SK-N-SH (cell line): ENCODE measurements around the gene DCLK1.

ENCODE experiments used
- EP300 ChIP-seq, 2 experiments: IDR thresholded peaks; 2 replicates each; pipeline versions ENCODE4 v1.4.0 to v1.6.1; 2012; ENCODE audit warnings: borderline replicate concordance in 1 of 2, low read depth in 1 of 2, low read length in 1 of 2
- FOSL2 ChIP-seq: IDR thresholded peaks from 2 replicates; pipeline ENCODE4 v1.4.0; 2012; ENCODE audit warnings: low read depth, mild to moderate bottlenecking, moderate library complexity, borderline replicate concordance
- NFIC ChIP-seq: IDR thresholded peaks from 2 replicates; pipeline ENCODE4 v1.4.0; 2012; ENCODE audit warnings: borderline replicate concordance
- POLR2AphosphoS5 ChIP-seq: IDR thresholded peaks from 2 replicates; pipeline ENCODE4 v1.6.1; 2012; ENCODE audit warnings: low read depth, low read length
- TAF1 ChIP-seq: IDR thresholded peaks from 2 replicates; pipeline ENCODE4 v1.6.1; 2012; ENCODE audit warnings: low read depth, mild to moderate bottlenecking, low read length, moderate library complexity, borderline replicate concordance
- TEAD4 ChIP-seq: IDR thresholded peaks from 2 replicates; pipeline ENCODE4 v1.4.0; 2012; ENCODE audit warnings: mild to moderate bottlenecking, borderline replicate concordance; ENCODE audit not compliant: insufficient read depth
- TF ChIP-seq, protein P1 (sequence below): IDR thresholded peaks from 2 replicates; pipeline ENCODE4 v1.6.1; 2012; ENCODE audit warnings: mild to moderate bottlenecking, low read depth, low read length, moderate library complexity
- TF ChIP-seq, protein P2 (sequence below): fragments of 200-600 bp; sonication (generic); IDR thresholded peaks from 2 replicates; pipeline ENCODE4 v1.6.1; 2017; ENCODE audit warnings: antibody characterized with exemption, mild to moderate bottlenecking, moderate library complexity

DNA sequence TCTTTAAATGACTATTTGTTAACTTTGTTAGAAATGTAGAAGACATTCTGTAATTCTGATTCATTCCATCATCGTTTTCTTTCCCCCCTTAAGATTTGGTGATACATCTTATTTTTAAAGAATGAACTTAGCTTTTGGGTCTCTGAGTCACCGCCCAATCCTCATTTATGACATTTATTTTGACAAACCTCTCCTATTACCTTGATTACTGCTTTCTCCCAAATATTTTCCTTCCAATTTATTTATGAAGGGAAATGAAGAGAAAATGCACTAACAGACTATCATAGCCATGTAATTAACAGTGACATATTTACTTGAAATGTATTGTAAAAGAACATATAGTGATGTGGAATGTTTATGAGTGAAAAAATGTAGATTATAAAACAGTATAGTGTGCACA lies 241.6 kb downstream of the DCLK1 start:
- TF ChIP-seq POLR2AphosphoS5 (no peak), TEAD4 (no peak), NFIC (no peak), EP300 (IDR thresholded peaks at IDR 0.05; ENCODE audit: borderline replicate concordance in 1 of 2, low read depth in 1 of 2, low read length in 1 of 2) (peak in 1 of 2 experiments; percentile 14; a peak in 1 of 4 replicates), FOSL2 (0 out of 2 replicates have a peak, but pooled peaks have one; percentile 14), TAF1 (no peak)
- TF ChIP-seq, protein P1, sequence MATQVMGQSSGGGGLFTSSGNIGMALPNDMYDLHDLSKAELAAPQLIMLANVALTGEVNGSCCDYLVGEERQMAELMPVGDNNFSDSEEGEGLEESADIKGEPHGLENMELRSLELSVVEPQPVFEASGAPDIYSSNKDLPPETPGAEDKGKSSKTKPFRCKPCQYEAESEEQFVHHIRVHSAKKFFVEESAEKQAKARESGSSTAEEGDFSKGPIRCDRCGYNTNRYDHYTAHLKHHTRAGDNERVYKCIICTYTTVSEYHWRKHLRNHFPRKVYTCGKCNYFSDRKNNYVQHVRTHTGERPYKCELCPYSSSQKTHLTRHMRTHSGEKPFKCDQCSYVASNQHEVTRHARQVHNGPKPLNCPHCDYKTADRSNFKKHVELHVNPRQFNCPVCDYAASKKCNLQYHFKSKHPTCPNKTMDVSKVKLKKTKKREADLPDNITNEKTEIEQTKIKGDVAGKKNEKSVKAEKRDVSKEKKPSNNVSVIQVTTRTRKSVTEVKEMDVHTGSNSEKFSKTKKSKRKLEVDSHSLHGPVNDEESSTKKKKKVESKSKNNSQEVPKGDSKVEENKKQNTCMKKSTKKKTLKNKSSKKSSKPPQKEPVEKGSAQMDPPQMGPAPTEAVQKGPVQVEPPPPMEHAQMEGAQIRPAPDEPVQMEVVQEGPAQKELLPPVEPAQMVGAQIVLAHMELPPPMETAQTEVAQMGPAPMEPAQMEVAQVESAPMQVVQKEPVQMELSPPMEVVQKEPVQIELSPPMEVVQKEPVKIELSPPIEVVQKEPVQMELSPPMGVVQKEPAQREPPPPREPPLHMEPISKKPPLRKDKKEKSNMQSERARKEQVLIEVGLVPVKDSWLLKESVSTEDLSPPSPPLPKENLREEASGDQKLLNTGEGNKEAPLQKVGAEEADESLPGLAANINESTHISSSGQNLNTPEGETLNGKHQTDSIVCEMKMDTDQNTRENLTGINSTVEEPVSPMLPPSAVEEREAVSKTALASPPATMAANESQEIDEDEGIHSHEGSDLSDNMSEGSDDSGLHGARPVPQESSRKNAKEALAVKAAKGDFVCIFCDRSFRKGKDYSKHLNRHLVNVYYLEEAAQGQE, result no peak
- TF ChIP-seq, protein P2, sequence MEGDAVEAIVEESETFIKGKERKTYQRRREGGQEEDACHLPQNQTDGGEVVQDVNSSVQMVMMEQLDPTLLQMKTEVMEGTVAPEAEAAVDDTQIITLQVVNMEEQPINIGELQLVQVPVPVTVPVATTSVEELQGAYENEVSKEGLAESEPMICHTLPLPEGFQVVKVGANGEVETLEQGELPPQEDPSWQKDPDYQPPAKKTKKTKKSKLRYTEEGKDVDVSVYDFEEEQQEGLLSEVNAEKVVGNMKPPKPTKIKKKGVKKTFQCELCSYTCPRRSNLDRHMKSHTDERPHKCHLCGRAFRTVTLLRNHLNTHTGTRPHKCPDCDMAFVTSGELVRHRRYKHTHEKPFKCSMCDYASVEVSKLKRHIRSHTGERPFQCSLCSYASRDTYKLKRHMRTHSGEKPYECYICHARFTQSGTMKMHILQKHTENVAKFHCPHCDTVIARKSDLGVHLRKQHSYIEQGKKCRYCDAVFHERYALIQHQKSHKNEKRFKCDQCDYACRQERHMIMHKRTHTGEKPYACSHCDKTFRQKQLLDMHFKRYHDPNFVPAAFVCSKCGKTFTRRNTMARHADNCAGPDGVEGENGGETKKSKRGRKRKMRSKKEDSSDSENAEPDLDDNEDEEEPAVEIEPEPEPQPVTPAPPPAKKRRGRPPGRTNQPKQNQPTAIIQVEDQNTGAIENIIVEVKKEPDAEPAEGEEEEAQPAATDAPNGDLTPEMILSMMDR, result no peak
